Gastroesophageal sphincter (tissue), 3 donors: ENCODE data around the gene ESAM.

Experiments used
- EP300 ChIP-seq: sonication (generic); formaldehyde crosslinking; IDR thresholded peaks from one replicate; pipeline ENCODE4 v1.6.1; 2017; ENCODE audit warnings: antibody characterized with exemption, mild to moderate bottlenecking
- POLR2A ChIP-seq, 2 donors: fragments of 450-650 bp; IDR thresholded peaks; one replicate each; pipeline ENCODE4 v1.6.1; 2017; ENCODE audit warnings: antibody characterized with exemption in 2 of 2, mild to moderate bottlenecking in 2 of 2, moderate library complexity in 1 of 2
- POLR2AphosphoS5 ChIP-seq: sonication (generic); formaldehyde crosslinking; IDR thresholded peaks from one replicate; pipeline ENCODE4 v1.6.1; 2017; ENCODE audit warnings: antibody characterized with exemption
- TF ChIP-seq, protein P1 (sequence below), 4 experiments: fragments of 200-600 bp in 2 of 4; fragments of 450-650 bp in 2 of 4; sonication (generic) in 1 of 4; IDR thresholded peaks; one replicate each; pipeline ENCODE4 v1.5.1; 2017 to 2019; ENCODE audit warnings: antibody characterized with exemption in 4 of 4, mild to moderate bottlenecking in 2 of 4, moderate library complexity in 2 of 4

GRCh38 chr11:124747406-124748099, 14.5 kb downstream of the ESAM start:
- TF ChIP-seq POLR2AphosphoS5 = no peak
- TF ChIP-seq, protein P1, sequence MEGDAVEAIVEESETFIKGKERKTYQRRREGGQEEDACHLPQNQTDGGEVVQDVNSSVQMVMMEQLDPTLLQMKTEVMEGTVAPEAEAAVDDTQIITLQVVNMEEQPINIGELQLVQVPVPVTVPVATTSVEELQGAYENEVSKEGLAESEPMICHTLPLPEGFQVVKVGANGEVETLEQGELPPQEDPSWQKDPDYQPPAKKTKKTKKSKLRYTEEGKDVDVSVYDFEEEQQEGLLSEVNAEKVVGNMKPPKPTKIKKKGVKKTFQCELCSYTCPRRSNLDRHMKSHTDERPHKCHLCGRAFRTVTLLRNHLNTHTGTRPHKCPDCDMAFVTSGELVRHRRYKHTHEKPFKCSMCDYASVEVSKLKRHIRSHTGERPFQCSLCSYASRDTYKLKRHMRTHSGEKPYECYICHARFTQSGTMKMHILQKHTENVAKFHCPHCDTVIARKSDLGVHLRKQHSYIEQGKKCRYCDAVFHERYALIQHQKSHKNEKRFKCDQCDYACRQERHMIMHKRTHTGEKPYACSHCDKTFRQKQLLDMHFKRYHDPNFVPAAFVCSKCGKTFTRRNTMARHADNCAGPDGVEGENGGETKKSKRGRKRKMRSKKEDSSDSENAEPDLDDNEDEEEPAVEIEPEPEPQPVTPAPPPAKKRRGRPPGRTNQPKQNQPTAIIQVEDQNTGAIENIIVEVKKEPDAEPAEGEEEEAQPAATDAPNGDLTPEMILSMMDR (IDR thresholded peaks at IDR 0.05) = no peak
- no peak for TF ChIP-seq POLR2A (IDR thresholded peaks at IDR 0.05)
- no peak for TF ChIP-seq EP300
